ENCODE measurements around the gene THSD7B. TPM values are rescaled to one million over a fixed set of nuclear protein-coding genes. Genes with fewer than 3 reads are reported as not detected.

THSD7B gene
- total and polyA plus RNA-seq, 2 of the 13 experiments (the other 11 are each of a cell fraction or from before 2014, with no cell fraction given), result 0.02 TPM; not detected in 1

DNA sequence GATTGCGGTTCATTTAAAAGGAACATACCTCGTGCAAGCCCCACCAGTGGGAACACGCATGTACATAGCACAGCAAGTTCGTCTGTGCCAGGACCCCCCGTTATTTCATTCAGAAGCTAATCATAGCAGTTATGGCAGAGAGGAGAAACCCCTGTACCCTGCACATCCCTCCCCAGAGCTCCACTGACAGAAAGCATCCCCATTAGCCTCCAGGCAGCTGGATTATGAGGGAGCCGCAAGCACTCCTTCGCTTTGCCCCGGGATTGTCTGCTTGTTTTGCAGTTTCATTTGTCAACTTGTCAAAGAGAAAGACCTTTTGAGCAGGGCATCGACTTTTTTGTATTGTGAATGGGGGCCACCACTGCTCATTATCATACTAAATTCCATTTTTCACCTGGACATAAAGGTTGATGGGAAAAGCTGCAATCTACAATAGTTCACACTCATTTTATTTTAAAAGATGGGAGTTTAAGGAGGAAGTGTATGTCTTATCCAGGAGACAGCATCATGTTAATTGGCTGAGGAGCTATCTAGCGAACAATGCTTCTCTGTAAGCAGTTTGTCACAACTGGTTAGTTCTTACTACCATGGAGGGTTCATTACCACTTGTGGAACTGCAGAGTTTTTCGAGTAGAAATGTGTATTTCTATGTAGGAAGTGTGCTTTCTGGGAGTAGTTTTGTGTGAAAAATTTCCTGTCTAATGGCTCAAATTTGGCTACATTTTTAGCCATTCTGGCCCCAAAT, 255.3 kb downstream of the THSD7B start (continued):
- TF ChIP-seq PRDM4 (CRISPR knock-in tag; IDR thresholded peaks at IDR 0.05; ENCODE audit: borderline replicate concordance) (no peak), ZZZ3 (CRISPR knock-in tag; IDR thresholded peaks at IDR 0.05; ENCODE audit: borderline replicate concordance) (no peak), THRA (CRISPR knock-in tag; IDR thresholded peaks at IDR 0.05; ENCODE audit: borderline replicate concordance) (no peak), TFE3 (CRISPR knock-in tag; IDR thresholded peaks at IDR 0.05) (no peak), NFIB (CRISPR knock-in tag; IDR thresholded peaks at IDR 0.05; ENCODE audit: borderline replicate concordance) (no peak)

- in situ Hi-C loops (cut with HindIII; ENCODE audit: extremely low pct_ligation_motif_present, low pct_unique_long_range_greater_than_20kb) (no loop called here), intact Hi-C loops (cut with micrococcal nuclease; ENCODE audit: unreplicated experiment) (no loop called here)
- H3K79me2 ChIP-seq (ENCODE audit: insufficient read depth, low read length), result no peaks in the 10 kb centered on the region
- WGBS (ENCODE audit: low lambda C conversion rate), result 14% methylated on average over 3 of the region's 3 CpGs
- no peak for ATAC-seq
- no peaks in the 10 kb centered on the region for H3K4me1 ChIP-seq (ENCODE audit: insufficient read depth, low read length)
- no peak for FAIRE-seq
- H2AFZ ChIP-seq (ENCODE audit: low read length), result no peak overlapping the region
- H3K36me3 ChIP-seq (replicated peaks in 1 of 2; ENCODE audit: control insufficient read depth in 1 of 2, insufficient read depth in 2 of 2, low read length in 2 of 2), result no peaks in the 10 kb centered on the region
- H4K20me1 ChIP-seq (ENCODE audit: insufficient read depth, low read length), result no peaks in the 10 kb centered on the region
- CTCF ChIA-PET (ENCODE audit: low intra/inter-chr PET ratio, low total read pairs), result no interaction called here
- H3K9ac ChIP-seq (ENCODE audit: insufficient read depth, low read depth, low read length), result no peak overlapping the region
- no peaks in the 10 kb centered on the region for H3K9me3 ChIP-seq (ENCODE audit: low read length)
- POLR2A ChIA-PET, result no interaction called here
- no peak overlapping the region for H3K4me2 ChIP-seq (ENCODE audit: low read depth, low read length)
- no TSS peak for BruUV-seq (replicated peaks)
- H3K27me3 ChIP-seq (ENCODE audit: control insufficient read depth in 1 of 2, insufficient read depth in 2 of 2, low read length in 2 of 2), result no peaks in the 10 kb centered on the region
- H3K4me3 ChIP-seq (replicated peaks in 1 of 3; ENCODE audit: insufficient read depth in 1 of 3, low read depth in 2 of 3, low read length in 3 of 3), result no peak overlapping the region
- DNase-seq (ENCODE audit: low spot score), result no peak
- no peak overlapping the region for H3K27ac ChIP-seq (ENCODE audit: extremely low read length, insufficient read depth, low read length)
- no peak for TF ChIP-seq SALL2 (CRISPR knock-in tag; IDR thresholded peaks at IDR 0.05)
- no peak for TF ChIP-seq ZNF451 (CRISPR knock-in tag; IDR thresholded peaks at IDR 0.05)
- TF ChIP-seq MAFK (conservative IDR thresholded peaks at IDR 0.05 in 1 of 2, IDR thresholded peaks at IDR 0.05 in 1 of 2; ENCODE audit: low read length in 2 of 2), result no peak
- TF ChIP-seq FOXP4 (CRISPR knock-in tag; IDR thresholded peaks at IDR 0.05), result no peak
- TF ChIP-seq ZNF10 (CRISPR knock-in tag; IDR thresholded peaks at IDR 0.05; ENCODE audit: borderline replicate concordance, low read depth), result no peak
- TF ChIP-seq ZNF281 (CRISPR knock-in tag; IDR thresholded peaks at IDR 0.05; ENCODE audit: borderline replicate concordance), result no peak
Observed at GRCh38 chr2:137021763-137022162, 256.4 kb downstream of the THSD7B start.

Data from HepG2 (cell line).